Measurements from ENCODE around the gene HEBP1. TPM values are rescaled to one million over a fixed set of nuclear protein-coding genes. Genes with fewer than 3 reads are reported as not detected.

The HEBP1 gene
- polyA plus RNA-seq, 1 donor from 2014 or later, result 12.9 TPM

GRCh38 chr12:12986775-12987331 lies 13.2 kb downstream of the HEBP1 start:
- H3K4me1 Mint-ChIP-seq, result peaks cover 0 to 5% (median 4%) of the 10 kb centered on the region in 3 donors
- no peak overlapping the region for H3K4me3 Mint-ChIP-seq
- peaks cover 9% of the 10 kb centered on the region for H3K36me3 Mint-ChIP-seq
- H3K27ac Mint-ChIP-seq, result no peak overlapping the region
- no peaks in the 10 kb centered on the region for H3K9me3 Mint-ChIP-seq
- no peaks in the 10 kb centered on the region for H3K27me3 Mint-ChIP-seq

GRCh38 chr12:12985817-12986408 lies 14.2 kb downstream of the HEBP1 start:
- H3K27me3 Mint-ChIP-seq, result no peaks in the 10 kb centered on the region
- H3K36me3 Mint-ChIP-seq, result peaks cover 8% of the 10 kb centered on the region
- H3K4me1 Mint-ChIP-seq, result peaks cover 0 to 2% (median 2%) of the 10 kb centered on the region in 3 donors
- H3K9me3 Mint-ChIP-seq, result no peaks in the 10 kb centered on the region
- H3K4me3 Mint-ChIP-seq, result no peak overlapping the region
- H3K27ac Mint-ChIP-seq, result no peak overlapping the region

GRCh38 chr12:12984149-12984548 lies 15.9 kb downstream of the HEBP1 start:
- peaks cover 6% of the 10 kb centered on the region for H3K36me3 Mint-ChIP-seq
- H3K9me3 Mint-ChIP-seq, result no peaks in the 10 kb centered on the region
- no peak overlapping the region for H3K27ac Mint-ChIP-seq
- peaks cover 0 to 2% (median 0%) of the 10 kb centered on the region in 3 donors for H3K4me1 Mint-ChIP-seq
- H3K27me3 Mint-ChIP-seq, result no peaks in the 10 kb centered on the region
- H3K4me3 Mint-ChIP-seq, result no peak overlapping the region

DNA sequence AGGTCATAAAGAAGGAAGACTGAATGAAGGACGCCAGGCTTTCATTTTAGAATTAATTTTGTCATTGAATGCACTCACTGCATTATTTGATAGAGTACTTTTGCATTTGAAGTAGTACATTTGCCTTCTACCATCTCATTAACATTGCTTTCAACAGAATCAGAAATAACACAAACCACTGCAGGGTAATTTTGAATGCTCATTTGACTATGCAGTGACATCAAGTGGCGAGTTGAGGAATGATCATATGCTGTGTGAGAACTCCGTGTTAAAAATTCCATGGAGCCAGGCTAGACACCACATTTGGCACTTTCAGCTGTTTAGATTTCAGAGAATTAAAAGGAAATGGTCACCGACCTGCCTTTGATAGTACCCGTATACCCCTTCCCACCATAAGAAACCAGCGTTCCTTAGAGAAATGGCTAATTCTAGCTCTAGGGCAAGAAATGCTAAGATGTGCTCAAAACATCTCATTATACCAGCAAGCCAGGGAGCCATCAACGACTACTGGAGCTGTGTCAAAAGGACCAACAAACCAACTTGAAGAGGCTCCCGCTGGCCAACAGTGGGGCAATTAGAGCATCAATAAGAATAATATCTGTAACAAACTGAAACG lies 16.5 kb downstream of the HEBP1 start:
- H3K9me3 Mint-ChIP-seq, result no peaks in the 10 kb centered on the region

GRCh38 chr12:12982331-12982730 lies 17.7 kb downstream of the HEBP1 start:
- Mint-ChIP-seq H3K36me3 (peaks cover 3% of the 10 kb centered on the region), H3K4me1 (peaks cover 0 to 2% (median 2%) of the 10 kb centered on the region in 3 donors), H3K27me3 (no peaks in the 10 kb centered on the region), H3K4me3 (no peak overlapping the region), H3K27ac (no peak overlapping the region), H3K9me3 (no peaks in the 10 kb centered on the region)

More for the DNA sequence above, 16.5 kb downstream of the HEBP1 start:
- H3K27ac Mint-ChIP-seq, result no peak overlapping the region
- H3K36me3 Mint-ChIP-seq, result peaks cover 6% of the 10 kb centered on the region
- no peaks in the 10 kb centered on the region for H3K27me3 Mint-ChIP-seq
- H3K4me3 Mint-ChIP-seq, result no peak overlapping the region
- H3K4me1 Mint-ChIP-seq, result peaks cover 0 to 2% (median 0%) of the 10 kb centered on the region in 3 donors

DNA sequence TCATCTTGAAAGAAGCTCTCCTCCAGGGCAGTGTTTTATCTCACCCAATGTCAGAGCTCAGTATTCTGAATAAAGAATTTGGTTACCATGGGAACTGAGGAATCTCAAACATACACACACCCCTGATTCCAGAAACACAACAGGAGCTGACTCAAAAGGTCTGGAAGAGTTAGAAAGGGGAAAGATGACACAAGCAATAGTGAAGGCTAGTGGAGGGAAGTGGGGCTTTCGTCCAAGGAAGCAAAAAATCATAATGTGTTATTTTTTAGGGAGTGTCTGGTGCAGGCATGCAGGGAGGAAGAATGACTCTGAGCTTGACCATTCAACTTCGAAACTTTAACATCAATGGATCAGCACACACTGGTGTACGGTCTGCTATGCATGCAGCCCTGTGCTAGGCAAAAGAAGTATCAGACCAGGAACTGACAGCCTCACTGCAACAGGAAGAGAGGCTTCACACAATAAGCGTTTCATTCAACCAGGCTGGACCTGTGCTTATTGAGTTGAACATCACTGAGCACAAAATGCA lies 20.3 kb downstream of the HEBP1 start:
- Mint-ChIP-seq H3K9me3 (no peaks in the 10 kb centered on the region), H3K4me1 (peaks cover 0 to 2% (median 2%) of the 10 kb centered on the region in 3 donors), H3K36me3 (peaks cover 1% of the 10 kb centered on the region), H3K4me3 (no peak overlapping the region), H3K27me3 (no peaks in the 10 kb centered on the region), H3K27ac (no peak overlapping the region)

GRCh38 chr12:12979126-12979525 lies 20.9 kb downstream of the HEBP1 start:
- Mint-ChIP-seq H3K4me3 (no peak overlapping the region), H3K4me1 (peaks cover 0 to 2% (median 2%) of the 10 kb centered on the region in 3 donors), H3K27me3 (no peaks in the 10 kb centered on the region), H3K27ac (no peak overlapping the region), H3K36me3 (peaks cover 7% of the 10 kb centered on the region), H3K9me3 (peaks cover 0 to 3% (median 0%) of the 10 kb centered on the region in 3 donors)

DNA sequence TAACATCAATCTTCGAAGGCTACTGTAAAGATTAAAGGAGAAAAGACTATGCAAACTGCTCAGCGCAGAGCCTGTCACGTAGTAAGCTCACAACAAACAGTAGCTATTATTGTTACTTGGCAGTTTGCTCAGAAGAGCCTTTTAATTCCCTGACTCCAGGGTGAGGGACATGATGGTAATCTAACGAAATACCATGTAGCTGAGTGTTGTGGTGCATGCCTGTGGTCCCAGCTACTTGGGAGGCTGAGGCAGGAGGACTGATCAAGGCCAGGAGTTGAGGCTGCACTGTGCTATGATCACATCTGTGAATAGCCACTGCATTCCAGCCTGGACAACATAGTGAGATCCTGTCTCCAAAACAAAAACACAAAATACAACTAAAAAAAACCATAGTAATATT lies 22.8 kb downstream of the HEBP1 start:
- Mint-ChIP-seq H3K4me3 (no peak overlapping the region), H3K36me3 (peaks cover 11% of the 10 kb centered on the region)

DNA sequence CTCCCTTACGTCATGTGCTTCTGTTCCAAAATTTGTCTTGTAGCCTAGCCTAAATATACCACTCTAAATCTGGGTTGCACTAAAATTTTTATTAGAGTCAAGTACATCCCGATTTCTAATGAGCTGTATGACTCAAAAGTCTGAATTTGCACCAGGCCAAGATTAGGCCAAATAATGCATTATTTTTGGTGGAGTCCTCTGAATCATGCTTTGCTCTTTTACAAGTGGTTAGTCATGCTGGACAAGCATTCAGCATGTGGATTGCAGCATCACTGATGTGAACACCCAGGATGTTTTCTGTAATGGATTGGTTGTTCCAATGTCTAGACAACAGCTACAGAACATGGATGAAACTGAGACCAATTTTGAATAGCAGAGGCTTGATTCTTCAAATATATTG lies 23.7 kb downstream of the HEBP1 start:
- peaks cover 14% of the 10 kb centered on the region for H3K36me3 Mint-ChIP-seq
- peaks cover 0 to 2% (median 0%) of the 10 kb centered on the region in 3 donors for H3K4me1 Mint-ChIP-seq
- peaks cover 10 to 16% (median 12%) of the 10 kb centered on the region in 3 donors for H3K9me3 Mint-ChIP-seq
- H3K4me3 Mint-ChIP-seq, result no peak overlapping the region
- H3K27ac Mint-ChIP-seq, result no peak overlapping the region
- no peaks in the 10 kb centered on the region for H3K27me3 Mint-ChIP-seq

More for the DNA sequence above, 22.8 kb downstream of the HEBP1 start:
- Mint-ChIP-seq H3K27ac (no peak overlapping the region), H3K9me3 (peaks cover 7 to 14% (median 8%) of the 10 kb centered on the region in 3 donors), H3K27me3 (no peaks in the 10 kb centered on the region), H3K4me1 (peaks cover 0 to 2% (median 0%) of the 10 kb centered on the region in 3 donors)

GRCh38 chr12:12975322-12976077 lies 24.6 kb downstream of the HEBP1 start:
- no peaks in the 10 kb centered on the region for H3K27me3 Mint-ChIP-seq
- H3K27ac Mint-ChIP-seq, result no peak overlapping the region
- peaks cover 11 to 16% (median 12%) of the 10 kb centered on the region in 3 donors for H3K9me3 Mint-ChIP-seq
- H3K4me1 Mint-ChIP-seq, result peaks cover 0 to 2% (median 0%) of the 10 kb centered on the region in 3 donors
- H3K36me3 Mint-ChIP-seq, result peaks cover 16% of the 10 kb centered on the region
- no peak overlapping the region for H3K4me3 Mint-ChIP-seq

DNA sequence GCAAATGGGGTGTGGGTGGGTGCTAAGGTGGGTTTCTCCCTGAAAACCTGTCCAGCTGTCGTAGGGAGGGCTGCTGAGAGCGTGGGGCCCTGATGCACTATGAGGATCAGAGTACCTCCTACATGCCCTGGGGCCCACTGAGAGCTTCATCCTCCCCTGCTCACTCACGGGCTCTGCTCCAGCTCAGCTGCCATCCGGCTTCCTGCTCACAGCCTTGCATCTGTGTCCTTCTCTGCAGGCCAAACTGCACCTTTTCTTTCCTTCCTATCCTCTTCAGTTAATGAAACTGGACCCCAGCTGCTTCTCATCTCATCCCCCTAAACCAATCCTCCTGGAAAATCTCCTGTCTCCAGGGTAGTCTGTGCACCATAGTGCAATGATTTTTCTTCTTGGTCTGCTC lies 25.9 kb downstream of the HEBP1 start:
- peaks cover 16% of the 10 kb centered on the region for H3K36me3 Mint-ChIP-seq
- H3K4me3 Mint-ChIP-seq, result no peak overlapping the region
- H3K27me3 Mint-ChIP-seq, result no peaks in the 10 kb centered on the region
- H3K4me1 Mint-ChIP-seq, result peaks cover 0 to 2% (median 0%) of the 10 kb centered on the region in 3 donors
- no peak overlapping the region for H3K27ac Mint-ChIP-seq
- H3K9me3 Mint-ChIP-seq, result peaks cover 11 to 16% (median 12%) of the 10 kb centered on the region in 3 donors

GRCh38 chr12:12973019-12973418 lies 27.0 kb downstream of the HEBP1 start:
- Mint-ChIP-seq H3K27ac (no peak overlapping the region), H3K36me3 (peaks cover 19% of the 10 kb centered on the region), H3K4me1 (peaks cover 0 to 2% (median 0%) of the 10 kb centered on the region in 3 donors), H3K9me3 (peaks cover 11 to 16% (median 12%) of the 10 kb centered on the region in 3 donors), H3K27me3 (no peaks in the 10 kb centered on the region), H3K4me3 (peak overlapping the region in 1 of 4 donors; percentile 23)

DNA sequence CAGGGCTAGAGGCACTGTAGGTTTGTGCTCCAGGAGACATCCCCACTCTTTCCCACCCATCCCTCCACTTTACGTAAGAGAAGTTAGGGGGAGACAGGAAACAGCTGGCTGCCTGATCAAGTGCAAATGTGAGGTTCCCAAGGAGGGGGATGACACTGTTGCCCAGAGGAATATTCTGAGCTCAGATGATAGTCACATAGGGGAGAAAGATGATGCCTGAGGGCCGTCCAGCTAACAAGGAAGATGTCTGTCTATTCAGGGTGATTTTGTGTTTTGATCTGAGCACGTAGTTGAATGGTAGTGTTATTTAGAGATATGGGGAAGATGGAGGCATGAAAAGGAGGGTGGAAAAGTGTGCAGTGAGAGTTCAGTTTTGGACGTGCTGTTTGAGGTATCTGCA lies 34.2 kb downstream of the HEBP1 start:
- Mint-ChIP-seq H3K27me3 (peaks cover 3% of the 10 kb centered on the region), H3K27ac (no peak overlapping the region)

DNA sequence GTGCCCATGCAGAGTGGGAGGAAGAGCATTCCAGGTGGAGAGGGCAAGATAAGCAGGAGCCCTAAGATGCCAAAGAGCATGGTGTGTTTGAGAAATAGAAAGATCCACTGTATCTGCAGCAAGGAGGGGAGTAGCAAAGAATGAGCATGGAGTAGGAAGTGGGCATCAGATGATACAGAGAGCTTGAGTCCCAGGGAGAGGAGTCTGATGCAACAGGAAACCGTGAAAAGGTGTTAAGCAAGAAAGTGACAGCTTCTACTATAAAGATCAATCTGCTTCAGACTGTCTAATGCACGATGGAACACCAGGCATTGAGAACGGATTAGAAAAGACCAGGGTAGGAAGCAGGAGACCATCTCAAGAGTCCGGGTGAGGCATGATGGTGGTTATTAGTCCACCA lies 35.8 kb downstream of the HEBP1 start:
- Mint-ChIP-seq H3K27ac (no peak overlapping the region), H3K9me3 (no peaks in the 10 kb centered on the region), H3K4me1 (no peaks in the 10 kb centered on the region), H3K27me3 (peaks cover 4% of the 10 kb centered on the region), H3K4me3 (no peak overlapping the region), H3K36me3 (peaks cover 3% of the 10 kb centered on the region)

More for the DNA sequence above, 34.2 kb downstream of the HEBP1 start:
- no peaks in the 10 kb centered on the region for H3K4me1 Mint-ChIP-seq
- H3K36me3 Mint-ChIP-seq, result peaks cover 3% of the 10 kb centered on the region
- H3K9me3 Mint-ChIP-seq, result no peaks in the 10 kb centered on the region
- H3K4me3 Mint-ChIP-seq, result no peak overlapping the region

All from IgD-negative memory B cell (primary cell).